H1 (cell line): ENCODE data around the gene DOHH. TPM values are rescaled to one million over a fixed set of nuclear protein-coding genes. Genes with fewer than 3 reads are reported as not detected.
A peak's percentile ranks its signal among the peaks of the same experiment; 100 is the strongest.

Experiments
- ATF3 ChIP-seq: IDR thresholded peaks from 2 replicates; pipeline ENCODE4 v1.6.1; 2011; ENCODE audit warnings: low read depth, mild to moderate bottlenecking, low read length; ENCODE audit not compliant: insufficient read depth
- BACH1 ChIP-seq: IDR thresholded peaks from 2 replicates; pipeline ENCODE4 v1.6.1; 2012; ENCODE audit warnings: low read length, improper control_type of control experiment
- EGR1 ChIP-seq: IDR thresholded peaks from 2 replicates; pipeline ENCODE4 v1.6.1; 2011; ENCODE audit warnings: low read depth, low read length, borderline replicate concordance
- GTF2F1 ChIP-seq: IDR thresholded peaks from 2 replicates; pipeline ENCODE4 v1.6.1; 2012; ENCODE audit warnings: low read depth, low read length, improper control_type of control experiment, borderline replicate concordance
- JUND ChIP-seq: IDR thresholded peaks from 2 replicates; pipeline ENCODE4 v1.6.1; 2011; ENCODE audit warnings: mild to moderate bottlenecking, improper control_type of control experiment, low read length
- MAFK ChIP-seq: IDR thresholded peaks from 2 replicates; pipeline ENCODE4 v1.6.1; 2012; ENCODE audit warnings: low read depth, mild to moderate bottlenecking, improper control_type of control experiment, low read length
- POLR2AphosphoS5 ChIP-seq: IDR thresholded peaks from 2 replicates; pipeline ENCODE4 v1.6.1; 2011; ENCODE audit warnings: low read depth, low read length
- SAP30 ChIP-seq: fragments of 300-600 bp; sonication (generic); IDR thresholded peaks from 2 replicates; pipeline ENCODE4 v1.7.1; 2012; ENCODE audit warnings: low read length, moderate library complexity, mild to moderate bottlenecking, inconsistent platforms; ENCODE audit not compliant: insufficient read depth, insufficient replicate concordance
- ZNF274 ChIP-seq: IDR thresholded peaks from 2 replicates; pipeline ENCODE4 v1.7.0; 2012; ENCODE audit warnings: low read length, borderline replicate concordance; ENCODE audit errors: extremely low read depth
- polyA plus RNA-seq, 7 experiments: library from polyadenylated mRNA; depleted of rRNA in 3 of 7; stranded (reverse) in 5 of 7; unstranded in 2 of 7; fragments of >200 nt in 5 of 7; fragments of 200-250 nt in 2 of 7; gene quantifications; 1 replicate in 5 of 7; 2 replicates in 1 of 7; 4 replicates in 1 of 7; pipeline versions ENCODE4 v1.2.1 to v1.2.3, GENCODE V29; 2011 to 2013; ENCODE audit warnings: missing spikeins in 2 of 7, mixed read lengths in 2 of 7
- total RNA-seq: library from RNA; stranded (reverse); fragmentation: NEBNext Ultra II Directional; extraction: Animal tissue kit (Norgen Biotek cat#: 25700); gene quantifications from 2 replicates; pipeline ENCODE4 v1.2.1, GENCODE V29; 2021
- TF ChIP-seq, protein P1 (sequence below): fragments of 300-600 bp; sonication (generic); IDR thresholded peaks from 2 replicates; pipeline ENCODE4 v1.7.1; 2012; ENCODE audit warnings: low read length, moderate library complexity, mild to moderate bottlenecking, inconsistent platforms; ENCODE audit not compliant: insufficient replicate concordance

Gene DOHH
- total and polyA plus RNA-seq, 2 of the 8 experiments (the other 6 are each of a cell fraction or from before 2014, with no cell fraction given), result 7.3 to 17.7 TPM

GRCh38 chr19:3500429-3501101 lies at the start of gene DOHH (continued):
- TF ChIP-seq, protein P1, sequence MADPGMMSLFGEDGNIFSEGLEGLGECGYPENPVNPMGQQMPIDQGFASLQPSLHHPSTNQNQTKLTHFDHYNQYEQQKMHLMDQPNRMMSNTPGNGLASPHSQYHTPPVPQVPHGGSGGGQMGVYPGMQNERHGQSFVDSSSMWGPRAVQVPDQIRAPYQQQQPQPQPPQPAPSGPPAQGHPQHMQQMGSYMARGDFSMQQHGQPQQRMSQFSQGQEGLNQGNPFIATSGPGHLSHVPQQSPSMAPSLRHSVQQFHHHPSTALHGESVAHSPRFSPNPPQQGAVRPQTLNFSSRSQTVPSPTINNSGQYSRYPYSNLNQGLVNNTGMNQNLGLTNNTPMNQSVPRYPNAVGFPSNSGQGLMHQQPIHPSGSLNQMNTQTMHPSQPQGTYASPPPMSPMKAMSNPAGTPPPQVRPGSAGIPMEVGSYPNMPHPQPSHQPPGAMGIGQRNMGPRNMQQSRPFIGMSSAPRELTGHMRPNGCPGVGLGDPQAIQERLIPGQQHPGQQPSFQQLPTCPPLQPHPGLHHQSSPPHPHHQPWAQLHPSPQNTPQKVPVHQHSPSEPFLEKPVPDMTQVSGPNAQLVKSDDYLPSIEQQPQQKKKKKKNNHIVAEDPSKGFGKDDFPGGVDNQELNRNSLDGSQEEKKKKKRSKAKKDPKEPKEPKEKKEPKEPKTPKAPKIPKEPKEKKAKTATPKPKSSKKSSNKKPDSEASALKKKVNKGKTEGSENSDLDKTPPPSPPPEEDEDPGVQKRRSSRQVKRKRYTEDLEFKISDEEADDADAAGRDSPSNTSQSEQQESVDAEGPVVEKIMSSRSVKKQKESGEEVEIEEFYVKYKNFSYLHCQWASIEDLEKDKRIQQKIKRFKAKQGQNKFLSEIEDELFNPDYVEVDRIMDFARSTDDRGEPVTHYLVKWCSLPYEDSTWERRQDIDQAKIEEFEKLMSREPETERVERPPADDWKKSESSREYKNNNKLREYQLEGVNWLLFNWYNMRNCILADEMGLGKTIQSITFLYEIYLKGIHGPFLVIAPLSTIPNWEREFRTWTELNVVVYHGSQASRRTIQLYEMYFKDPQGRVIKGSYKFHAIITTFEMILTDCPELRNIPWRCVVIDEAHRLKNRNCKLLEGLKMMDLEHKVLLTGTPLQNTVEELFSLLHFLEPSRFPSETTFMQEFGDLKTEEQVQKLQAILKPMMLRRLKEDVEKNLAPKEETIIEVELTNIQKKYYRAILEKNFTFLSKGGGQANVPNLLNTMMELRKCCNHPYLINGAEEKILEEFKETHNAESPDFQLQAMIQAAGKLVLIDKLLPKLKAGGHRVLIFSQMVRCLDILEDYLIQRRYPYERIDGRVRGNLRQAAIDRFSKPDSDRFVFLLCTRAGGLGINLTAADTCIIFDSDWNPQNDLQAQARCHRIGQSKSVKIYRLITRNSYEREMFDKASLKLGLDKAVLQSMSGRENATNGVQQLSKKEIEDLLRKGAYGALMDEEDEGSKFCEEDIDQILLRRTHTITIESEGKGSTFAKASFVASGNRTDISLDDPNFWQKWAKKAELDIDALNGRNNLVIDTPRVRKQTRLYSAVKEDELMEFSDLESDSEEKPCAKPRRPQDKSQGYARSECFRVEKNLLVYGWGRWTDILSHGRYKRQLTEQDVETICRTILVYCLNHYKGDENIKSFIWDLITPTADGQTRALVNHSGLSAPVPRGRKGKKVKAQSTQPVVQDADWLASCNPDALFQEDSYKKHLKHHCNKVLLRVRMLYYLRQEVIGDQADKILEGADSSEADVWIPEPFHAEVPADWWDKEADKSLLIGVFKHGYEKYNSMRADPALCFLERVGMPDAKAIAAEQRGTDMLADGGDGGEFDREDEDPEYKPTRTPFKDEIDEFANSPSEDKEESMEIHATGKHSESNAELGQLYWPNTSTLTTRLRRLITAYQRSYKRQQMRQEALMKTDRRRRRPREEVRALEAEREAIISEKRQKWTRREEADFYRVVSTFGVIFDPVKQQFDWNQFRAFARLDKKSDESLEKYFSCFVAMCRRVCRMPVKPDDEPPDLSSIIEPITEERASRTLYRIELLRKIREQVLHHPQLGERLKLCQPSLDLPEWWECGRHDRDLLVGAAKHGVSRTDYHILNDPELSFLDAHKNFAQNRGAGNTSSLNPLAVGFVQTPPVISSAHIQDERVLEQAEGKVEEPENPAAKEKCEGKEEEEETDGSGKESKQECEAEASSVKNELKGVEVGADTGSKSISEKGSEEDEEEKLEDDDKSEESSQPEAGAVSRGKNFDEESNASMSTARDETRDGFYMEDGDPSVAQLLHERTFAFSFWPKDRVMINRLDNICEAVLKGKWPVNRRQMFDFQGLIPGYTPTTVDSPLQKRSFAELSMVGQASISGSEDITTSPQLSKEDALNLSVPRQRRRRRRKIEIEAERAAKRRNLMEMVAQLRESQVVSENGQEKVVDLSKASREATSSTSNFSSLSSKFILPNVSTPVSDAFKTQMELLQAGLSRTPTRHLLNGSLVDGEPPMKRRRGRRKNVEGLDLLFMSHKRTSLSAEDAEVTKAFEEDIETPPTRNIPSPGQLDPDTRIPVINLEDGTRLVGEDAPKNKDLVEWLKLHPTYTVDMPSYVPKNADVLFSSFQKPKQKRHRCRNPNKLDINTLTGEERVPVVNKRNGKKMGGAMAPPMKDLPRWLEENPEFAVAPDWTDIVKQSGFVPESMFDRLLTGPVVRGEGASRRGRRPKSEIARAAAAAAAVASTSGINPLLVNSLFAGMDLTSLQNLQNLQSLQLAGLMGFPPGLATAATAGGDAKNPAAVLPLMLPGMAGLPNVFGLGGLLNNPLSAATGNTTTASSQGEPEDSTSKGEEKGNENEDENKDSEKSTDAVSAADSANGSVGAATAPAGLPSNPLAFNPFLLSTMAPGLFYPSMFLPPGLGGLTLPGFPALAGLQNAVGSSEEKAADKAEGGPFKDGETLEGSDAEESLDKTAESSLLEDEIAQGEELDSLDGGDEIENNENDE, result no peak
- peak; percentile 89 for TF ChIP-seq POLR2AphosphoS5
- TF ChIP-seq MAFK, result peak; percentile 5; the same call in 1 of the 2 replicates
- no peak for TF ChIP-seq SAP30
- 0 out of 2 replicates have a peak, but pooled peaks have one; percentile 58 for TF ChIP-seq EGR1
- TF ChIP-seq GTF2F1, result peak; percentile 71
- TF ChIP-seq JUND, result peak; percentile 99
- TF ChIP-seq ZNF274, result no peak
- TF ChIP-seq ATF3, result peak; percentile 91
- TF ChIP-seq BACH1, result no peak
